HG03045 (cell line): Measurements from ENCODE around the gene SLX9.
"Not testable (repeated sequence)": the region's sequence is repeated elsewhere in the genome, so short reads cannot be mapped to it uniquely, and the experiment has no call there.

Experiments
- ATAC-seq: cut with Tn5 transposase; IDR thresholded peaks from one replicate; pipeline ENCODE4 v1.9.1; 2021; ENCODE audit warnings: mild to moderate bottlenecking, moderate library complexity; ENCODE audit not compliant: unreplicated experiment

The SLX9 gene

DNA sequence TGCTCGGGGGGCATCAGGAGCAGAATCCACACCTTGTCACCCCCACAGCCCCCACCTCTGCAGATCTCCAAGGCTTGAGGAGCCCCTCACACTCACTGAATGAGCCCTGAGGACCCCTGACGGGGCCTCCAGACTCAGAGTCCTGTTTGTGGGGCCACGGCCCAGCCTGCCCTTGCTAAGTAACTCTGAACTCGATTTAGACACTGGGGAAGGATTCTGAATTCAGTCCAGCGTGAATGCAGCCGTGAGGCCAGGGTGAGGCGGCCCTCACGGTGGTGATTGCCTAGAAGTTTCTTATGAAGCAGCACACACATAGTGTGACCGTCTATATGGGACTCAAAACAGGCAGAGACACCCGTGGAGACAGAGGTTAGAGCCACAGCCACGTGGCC lies 75.6 kb downstream of the SLX9 start:
- no peak for ATAC-seq

DNA sequence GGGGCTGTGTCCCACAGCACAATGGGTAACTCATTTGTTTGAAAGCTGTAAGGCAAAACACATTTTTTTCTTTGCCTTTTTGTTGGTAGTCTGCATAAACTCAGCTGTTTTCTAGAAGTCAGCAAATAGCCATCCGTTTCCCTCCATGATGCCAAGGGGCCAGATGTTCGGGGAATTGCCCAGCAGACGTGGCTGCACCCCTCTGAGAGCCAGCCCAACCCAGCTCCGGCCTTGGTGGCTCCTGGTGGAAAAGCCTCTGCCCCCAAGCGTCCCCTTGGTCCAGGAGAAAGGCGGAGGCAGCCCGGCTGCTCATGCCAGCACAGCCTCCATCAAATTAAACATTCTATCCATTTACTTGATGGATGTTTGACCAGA lies 76.2 kb downstream of the SLX9 start:
- no peak for ATAC-seq

DNA sequence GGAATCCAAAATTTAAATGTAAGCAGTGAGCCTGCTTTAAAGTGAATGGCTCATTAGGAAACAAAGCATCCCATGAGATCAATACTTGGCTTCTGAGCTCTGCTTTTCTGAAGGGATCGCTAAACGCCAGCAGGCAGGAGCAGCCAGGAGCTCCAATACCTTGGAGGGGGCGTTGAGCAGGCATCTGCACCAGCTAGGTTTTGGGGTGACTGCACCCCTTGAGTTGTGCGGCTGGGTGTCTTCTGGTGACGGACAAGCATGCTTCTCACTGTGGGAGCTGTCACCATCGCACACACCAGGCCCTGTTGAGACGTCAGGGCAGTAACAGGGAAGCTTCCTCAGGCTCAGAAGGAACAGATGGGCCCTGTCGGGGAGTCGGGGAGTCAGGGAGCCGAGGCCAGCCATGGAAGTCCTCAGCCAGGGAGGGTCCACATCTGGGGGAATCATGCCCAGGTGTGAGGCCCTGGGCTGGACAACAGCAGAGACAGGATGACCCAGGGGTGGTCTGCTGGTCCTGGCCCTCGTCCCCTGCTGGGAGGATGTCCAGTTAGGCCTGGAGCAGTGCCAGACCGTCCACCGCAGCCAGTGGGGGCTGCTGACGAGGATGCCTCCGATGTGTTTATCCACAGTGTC lies 76.7 kb downstream of the SLX9 start:
- no peak for ATAC-seq

DNA sequence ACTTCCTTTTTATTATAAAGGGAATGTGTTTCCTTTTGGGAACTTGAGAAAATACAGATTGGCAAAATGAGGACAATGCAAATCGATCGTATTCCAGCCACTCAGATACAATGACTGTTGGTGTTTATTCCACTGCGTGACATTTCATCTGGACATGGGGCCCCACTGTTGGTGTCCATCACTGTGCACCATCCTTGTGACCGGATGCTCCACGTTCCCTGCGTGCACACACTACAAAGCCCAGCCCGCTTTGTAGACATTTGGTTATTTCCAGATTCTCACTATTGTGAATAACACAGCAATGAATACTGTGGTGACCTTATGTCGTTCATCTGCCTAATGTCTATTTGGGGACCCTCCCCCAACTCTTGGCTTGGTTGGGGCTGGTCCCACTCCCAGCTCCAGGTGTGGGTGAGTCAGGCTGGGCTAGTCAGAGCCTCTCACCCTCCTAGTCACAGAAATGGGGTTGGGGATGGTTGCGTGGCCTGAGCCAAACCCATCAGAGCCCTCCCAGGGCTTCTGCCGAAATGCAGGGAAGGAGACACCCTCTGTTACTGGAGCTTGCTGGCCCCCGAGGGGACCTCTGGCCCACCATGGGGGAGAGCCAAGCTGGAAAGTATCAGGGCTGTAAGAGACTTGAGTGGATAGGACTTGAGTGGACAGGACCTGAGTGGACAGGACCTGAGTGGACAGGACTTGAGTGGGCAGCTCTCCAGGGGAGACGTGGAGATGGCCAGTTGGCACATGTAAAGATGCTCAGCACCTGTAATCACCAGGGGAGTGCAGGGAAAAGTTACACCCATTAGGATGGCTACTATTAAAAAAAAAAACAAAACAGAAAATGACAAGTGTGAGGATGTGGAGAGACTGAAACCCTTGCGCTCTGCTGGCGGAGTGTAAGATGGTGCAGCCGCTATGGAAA lies 77.5 kb downstream of the SLX9 start:
- ATAC-seq, result no peak

DNA sequence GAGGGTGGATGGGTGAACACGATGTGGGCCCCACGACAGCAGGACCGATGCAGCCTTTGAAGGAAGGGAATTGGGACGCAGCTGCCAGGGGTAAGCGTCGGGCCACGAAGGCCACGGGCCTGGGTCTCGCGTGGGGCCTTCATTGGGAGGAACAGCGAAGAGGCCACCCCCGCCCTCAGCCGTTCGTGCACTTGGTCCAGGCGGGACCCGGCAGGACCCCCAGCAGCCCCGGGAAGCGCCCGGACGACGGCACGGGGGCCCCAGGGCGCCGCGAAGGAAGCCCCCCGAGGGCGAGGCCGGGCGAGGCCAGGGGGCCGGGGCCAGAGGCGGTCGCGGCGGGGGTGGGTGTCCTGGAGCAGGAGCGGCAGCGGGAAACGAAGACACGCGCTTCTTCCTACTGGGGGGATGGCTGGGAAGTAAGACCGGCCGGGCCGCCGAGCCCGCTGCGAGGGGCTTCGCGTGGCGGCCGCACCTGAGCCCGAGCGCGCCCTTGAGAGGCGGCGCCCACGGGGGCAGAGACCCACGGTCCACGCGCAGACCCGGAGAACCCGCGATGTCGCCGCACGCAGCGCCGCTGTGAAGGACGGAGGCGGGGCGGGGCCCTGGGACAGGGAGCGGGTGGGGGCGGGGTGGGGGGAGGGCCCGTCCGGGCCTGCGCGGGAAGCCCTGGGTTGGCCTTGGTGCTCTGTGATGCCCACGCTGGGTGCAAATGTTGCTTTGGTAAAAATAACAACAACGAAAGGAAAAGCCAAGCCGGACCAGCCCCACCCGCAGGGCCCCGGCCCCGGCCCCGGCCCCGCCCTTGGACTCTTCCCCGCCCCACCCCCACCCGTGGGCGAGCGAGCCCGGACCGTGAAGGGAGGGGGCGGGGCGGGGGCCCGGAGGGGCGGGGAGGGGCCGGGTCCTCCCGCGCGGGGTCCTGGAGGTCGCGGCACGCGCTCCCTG lies 78.6 kb downstream of the SLX9 start:
- ATAC-seq, result no peak

DNA sequence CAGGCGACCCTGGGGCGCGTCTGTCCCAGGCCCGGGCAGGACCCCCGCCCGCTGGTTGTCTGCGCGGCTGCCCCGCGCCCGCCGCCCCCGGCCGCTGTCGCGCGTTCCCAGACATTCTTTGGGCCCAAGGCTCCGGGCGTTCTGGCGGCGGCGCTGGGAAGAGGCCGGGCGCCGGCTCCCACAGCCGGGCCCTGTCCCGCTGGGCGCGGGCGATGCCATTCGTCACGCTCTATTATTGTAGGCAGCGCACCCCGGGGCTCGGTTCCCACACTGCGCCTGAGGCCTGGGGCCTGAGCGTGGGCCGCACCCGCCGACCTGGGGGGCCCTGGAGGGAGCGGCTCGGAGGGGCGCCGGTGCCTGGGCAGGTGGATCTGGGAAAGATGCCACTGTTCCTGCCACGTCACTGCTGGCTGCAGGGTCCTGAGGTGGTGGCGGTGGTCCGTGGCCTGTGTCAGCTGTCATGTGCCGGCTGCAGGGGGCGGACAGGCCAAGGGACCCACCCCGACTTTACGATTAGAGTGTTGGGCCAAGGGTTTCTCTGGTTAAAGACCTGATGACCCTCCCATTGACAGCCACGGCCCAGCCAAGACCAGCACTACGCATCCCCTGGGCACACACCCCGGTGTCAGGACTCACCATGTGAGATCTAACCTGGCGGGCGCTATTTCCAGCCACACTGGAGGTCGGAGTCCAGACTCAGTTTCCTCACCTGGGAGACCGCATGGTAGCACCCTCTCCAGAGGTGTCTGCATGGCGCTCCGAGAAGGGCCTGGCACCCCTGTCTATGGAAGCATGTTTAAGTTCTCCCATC lies 79.5 kb downstream of the SLX9 start:
- no peak for ATAC-seq

DNA sequence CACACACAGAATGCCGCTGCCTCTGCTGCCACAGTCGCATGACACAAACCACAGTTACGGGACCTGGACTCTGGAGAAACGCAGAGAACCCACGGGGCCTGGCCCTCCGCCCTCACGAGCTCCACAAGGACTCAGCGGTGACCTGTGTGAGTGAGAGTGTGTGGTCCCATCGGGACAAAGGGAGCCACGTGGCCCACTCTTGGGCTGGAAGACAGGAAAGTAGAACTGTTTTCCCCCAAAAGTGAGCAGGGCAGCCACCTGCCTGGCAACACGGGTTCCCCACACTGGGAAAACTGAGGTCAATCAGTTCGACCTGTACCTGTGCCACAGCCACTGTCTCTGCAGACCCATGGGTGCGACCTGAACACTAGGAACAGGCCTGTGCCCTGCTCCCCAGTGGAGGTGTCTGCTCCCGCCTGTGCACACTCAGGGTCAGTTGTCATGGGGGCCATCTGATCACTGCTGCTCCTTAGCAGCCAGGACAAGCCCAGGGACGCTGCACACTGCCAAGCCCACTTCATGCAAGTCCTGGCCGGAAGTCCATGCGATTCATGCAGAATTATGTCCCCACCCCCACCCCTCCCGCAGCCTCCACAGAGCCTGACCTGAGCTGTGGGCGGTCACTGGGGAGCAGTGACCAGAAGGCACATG lies 80.2 kb downstream of the SLX9 start:
- ATAC-seq, result no peak

DNA sequence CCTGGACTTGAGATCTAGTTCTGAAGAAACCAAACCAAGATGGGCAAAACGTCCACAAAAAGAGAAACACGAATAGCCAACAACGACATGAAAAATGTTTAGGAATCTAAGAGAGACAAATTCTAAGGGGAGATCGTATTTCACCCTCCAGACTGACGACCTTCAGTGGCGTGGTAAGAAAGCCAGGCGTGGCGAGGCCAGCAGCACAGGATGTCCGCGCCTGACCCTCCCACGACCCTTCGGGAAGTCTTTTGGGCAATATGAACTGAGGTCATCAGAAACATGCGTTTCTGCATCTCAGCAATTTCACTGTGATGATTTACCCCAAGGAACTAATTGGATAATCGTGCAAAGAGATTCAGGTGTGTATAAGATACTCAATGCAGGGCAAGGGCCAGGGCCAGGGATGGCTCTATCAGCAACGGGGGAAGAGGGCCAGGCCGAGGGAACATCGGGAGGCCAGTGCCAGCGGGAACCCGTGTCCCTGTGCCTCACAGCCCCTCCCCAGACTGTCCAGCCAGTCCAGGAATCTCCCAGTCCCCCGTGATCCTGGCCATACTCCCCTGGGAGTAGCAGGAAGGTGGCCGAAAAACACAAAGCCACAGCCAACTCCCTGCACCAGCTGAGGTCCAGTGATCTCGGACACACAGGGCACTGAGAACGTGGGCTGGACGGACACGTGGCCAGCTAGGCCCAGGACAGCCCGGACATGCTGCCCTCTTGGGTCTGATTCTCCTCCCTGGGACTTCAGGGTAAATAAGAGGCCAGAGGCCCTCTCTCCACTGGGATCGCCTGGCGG lies 81.0 kb downstream of the SLX9 start:
- no peak for ATAC-seq

DNA sequence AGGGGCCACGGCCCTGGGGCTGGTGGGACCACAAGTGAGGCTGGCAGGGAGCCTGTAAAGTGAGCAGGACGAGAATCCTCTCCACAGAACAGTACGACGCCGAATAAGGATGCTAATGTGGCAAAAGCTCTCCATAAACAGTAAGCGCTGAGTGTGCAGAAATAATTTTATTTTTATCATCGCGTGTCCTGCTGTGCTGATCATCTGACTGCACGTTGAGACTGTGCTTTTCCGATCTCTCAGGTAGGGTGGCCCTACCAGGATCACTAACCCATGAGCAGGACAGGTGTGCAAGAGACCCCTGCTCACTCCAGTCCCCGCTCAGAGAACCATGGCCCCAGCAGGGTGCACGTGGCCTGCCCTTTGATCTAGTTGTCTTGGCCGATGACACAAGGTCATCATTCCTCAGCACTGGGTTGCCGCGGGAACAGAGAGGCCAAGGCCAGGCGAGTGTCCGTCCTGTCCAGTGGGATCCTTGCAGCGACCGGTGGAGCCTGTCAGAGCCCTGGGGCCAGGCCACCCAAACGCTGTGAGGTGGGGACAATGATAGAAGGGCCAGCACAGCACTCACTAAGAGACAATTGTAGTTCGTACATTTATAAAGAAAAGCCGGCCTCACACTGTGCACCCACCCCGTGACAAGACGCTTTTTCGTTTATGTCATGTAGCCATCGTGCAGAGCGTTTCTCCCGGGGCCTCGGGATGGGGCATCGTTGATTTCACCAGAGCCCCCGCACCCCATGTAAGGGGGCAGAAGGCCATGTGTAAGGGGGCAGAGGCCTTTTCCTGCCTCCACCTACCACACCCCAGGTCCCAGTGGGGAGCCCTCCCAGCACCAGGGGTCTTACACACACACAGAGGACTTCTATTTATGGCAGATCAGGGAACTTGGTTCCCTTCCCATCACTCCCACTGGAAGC lies 81.9 kb downstream of the SLX9 start:
- ATAC-seq, result no peak

DNA sequence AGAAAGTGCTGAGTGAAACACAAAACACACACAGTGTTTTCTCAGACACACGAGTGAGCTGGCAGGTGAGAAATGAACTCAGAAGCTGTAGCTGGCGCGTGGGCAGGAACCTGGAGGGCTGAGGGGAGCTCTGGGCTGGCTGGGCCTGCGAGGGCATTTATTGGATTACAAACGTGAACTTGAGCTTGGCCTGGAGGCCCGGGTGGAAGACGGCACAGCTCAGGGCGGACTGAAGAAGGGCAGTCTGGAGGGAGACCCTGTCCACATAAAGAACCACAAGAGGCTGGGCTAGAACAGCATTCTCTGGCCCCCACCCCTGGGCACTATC lies 82.5 kb downstream of the SLX9 start:
- no peak for ATAC-seq

DNA sequence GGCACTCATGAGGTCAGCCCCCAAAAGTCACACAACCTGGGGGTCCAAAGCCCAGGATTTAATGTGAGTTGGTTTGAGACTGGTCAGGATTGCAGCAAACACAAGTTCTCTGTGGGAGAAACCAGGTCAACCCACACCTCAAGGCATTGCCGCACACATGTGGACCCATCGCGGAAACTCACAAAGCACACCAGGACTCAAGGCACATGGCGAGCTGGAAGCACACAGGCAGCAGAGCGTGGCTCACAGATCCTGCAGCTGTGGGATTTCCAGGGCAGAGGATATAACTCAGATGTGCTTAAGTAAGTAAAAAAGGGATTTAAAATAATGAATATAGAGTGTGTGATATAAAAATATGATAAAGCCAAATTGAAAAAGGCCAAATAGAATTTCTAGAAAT lies 82.9 kb downstream of the SLX9 start:
- no peak for ATAC-seq

DNA sequence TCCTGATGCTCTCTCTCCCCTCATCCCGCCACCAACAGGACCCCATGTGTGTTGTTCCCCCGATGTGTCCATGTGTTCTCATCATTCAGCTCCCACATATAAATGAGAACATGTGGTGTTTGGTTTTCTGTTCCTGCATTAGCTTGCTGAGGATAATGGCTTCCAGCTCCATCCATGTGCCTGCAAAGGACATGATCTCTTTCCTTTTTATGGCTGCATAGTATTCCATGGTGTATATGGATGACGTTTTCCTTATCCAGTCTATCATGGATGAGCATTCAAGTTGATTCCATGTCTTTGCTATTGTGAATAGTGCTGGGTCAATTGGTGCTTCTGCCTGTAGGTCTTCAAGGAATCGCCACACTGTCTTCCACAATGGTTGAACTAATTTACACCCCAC lies 84.7 kb downstream of the SLX9 start:
- ATAC-seq, result not testable (repeated sequence)

DNA sequence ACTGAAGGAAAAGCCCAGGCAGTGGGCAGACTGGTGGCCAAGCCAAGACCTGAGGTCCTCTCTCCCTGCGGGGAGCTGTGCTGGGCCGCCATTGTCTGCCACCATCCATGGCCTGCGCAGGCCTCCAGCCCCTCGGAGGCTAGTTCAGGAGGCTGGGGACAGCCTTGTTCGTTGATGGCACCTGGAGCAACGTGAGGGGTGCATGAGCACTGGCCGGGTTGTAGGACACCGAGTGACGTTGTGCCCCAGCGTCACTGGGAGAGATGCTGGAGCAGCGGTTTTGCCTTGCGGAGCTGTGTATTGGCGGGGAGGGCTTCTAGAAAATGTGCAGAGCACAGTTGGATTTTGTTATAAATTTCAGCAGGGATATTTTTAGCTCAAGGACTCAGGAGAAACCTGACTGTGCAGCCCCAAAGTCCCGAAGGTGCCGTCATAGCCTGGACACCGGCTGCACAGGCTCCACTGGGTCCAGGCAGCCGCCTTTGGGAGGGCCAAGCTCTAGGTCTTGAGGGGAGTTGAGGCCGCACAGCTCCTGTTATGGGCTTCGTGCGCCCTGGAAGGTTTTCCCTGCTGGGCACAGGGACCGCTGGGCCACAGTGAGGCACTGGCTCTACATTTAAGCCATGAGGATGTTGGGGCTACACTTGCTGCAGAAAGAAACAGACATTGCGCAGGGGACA lies 86.4 kb downstream of the SLX9 start:
- ATAC-seq, result no peak
